GM18907 (cell line): Measurements from ENCODE around the gene OVAAL.

Experiments
- ATAC-seq: cut with Tn5 transposase; IDR thresholded peaks from one replicate; pipeline ENCODE4 v1.9.1; 2021; ENCODE audit warnings: mild to moderate bottlenecking, moderate library complexity; ENCODE audit not compliant: unreplicated experiment

OVAAL gene

GRCh38 chr1:180603223-180603849, 44.6 kb downstream of the OVAAL start:
- no peak for ATAC-seq

GRCh38 chr1:180603850-180604226, 45.1 kb downstream of the OVAAL start:
- ATAC-seq: no peak

- ATAC-seq: no peak
Observed at GRCh38 chr1:180606155-180606554, 47.4 kb downstream of the OVAAL start.

GRCh38 chr1:180609643-180610555, 51.1 kb downstream of the OVAAL start:
- ATAC-seq: no peak

- ATAC-seq: no peak
Observed at GRCh38 chr1:180610556-180611015, 51.8 kb downstream of the OVAAL start.

GRCh38 chr1:180611016-180611930, 52.5 kb downstream of the OVAAL start:
- no peak for ATAC-seq

- no peak for ATAC-seq
Observed at GRCh38 chr1:180612632-180613031, 53.9 kb downstream of the OVAAL start.

GRCh38 chr1:180614730-180615129, 56.0 kb downstream of the OVAAL start:
- ATAC-seq: no peak

GRCh38 chr1:180615493-180616290, 56.9 kb downstream of the OVAAL start:
- no peak for ATAC-seq
